Hair follicle dermal papilla cell (primary cell): ENCODE measurements around the gene KCNJ8. TPM values are rescaled to one million over a fixed set of nuclear protein-coding genes. Genes with fewer than 3 reads are reported as not detected.

Source experiments
- total RNA-seq: library from RNA; depleted of rRNA; stranded (reverse); fragments of >200 nt; gene quantifications from 2 replicates; pipeline ENCODE4 v1.2.3, GENCODE V29; 2012

The KCNJ8 gene
- 2.3 and 3.4 TPM in 2 replicates for total RNA-seq

DNA sequence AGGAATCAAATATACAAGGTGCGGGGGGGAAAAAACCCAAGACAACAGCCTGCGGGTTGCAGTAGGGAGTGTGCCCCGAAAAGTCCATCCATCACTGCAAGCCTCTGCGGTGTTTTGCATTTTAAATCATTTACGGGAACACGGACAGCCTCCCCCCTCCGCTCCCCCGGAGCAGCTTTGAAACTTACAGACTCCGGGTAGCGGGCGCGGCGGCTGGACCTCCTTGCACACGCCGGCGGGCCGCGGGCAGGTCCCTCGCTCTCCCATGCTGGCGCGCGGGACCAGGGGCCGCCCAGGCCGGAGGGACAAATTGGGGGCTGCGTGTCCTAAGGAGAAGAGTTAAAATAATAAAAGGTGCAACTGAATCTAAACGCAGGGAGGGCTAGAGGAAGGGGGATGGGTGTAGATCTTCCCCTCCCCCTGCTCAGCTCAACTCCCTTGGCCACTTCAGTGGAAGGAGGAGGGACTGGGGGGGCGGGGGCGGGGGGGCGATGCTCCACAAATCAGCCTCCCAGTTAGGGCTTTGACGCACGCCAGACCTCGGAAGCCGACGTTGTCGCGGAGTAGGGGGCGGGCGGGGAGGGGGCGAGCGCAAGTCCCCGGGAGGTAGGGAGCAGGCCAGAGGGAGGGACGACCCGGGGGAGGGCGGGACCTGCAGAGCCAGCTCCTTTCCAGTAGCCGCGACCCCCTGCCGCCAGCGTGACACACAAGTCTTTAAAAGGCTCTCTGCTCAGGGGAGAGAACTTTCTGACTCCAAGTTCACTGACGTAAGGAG lies at the start of gene KCNJ8:
TSS of gene KCNJ8 (minus strand) at position 349 of the 775 bp plus-strand sequence. CDS start 1,090 bp downstream, outside the sequence.

Other genes with a start within 250 kb of the KCNJ8 start
- 0.32 TPM in 1 of 2 replicates, not detected in the other for gene SPX, start 248.4 kb downstream of the KCNJ8 start, total RNA-seq
- gene GYS2, start 169.9 kb downstream of the KCNJ8 start, total RNA-seq = not detected in 2 replicates
- 267 and 295 TPM in 2 replicates for gene LDHB, start 116.9 kb downstream of the KCNJ8 start, total RNA-seq
- gene ABCC9, start 166.7 kb upstream of the KCNJ8 start, total RNA-seq = 7.7 and 9.1 TPM in 2 replicates